H9 (cell line): Measurements from ENCODE around the gene LRRC8B. TPM values are rescaled to one million over a fixed set of nuclear protein-coding genes. Genes with fewer than 3 reads are reported as not detected.

Experiments
- DNase-seq: peaks from one replicate; pipeline ENCODE4 v3.0.0-alpha.2; 2017
- H2AFZ ChIP-seq: one replicate; pipeline ENCODE4 v1.6.1; 2013; ENCODE audit warnings: mild to moderate bottlenecking, low read length, control low read depth, moderate library complexity
- H2AK5ac ChIP-seq: 2 replicates; pipeline ENCODE4 v1.6.1; 2013; ENCODE audit warnings: low read length, control low read depth, mixed read lengths; ENCODE audit not compliant: insufficient read length
- H2BK120ac ChIP-seq: one replicate; pipeline ENCODE4 v1.6.1; 2013; ENCODE audit warnings: low read depth, mild to moderate bottlenecking, low read length, control low read depth, inconsistent platforms; ENCODE audit not compliant: poor library complexity, severe bottlenecking
- H2BK12ac ChIP-seq: 2 replicates; pipeline ENCODE4 v1.6.1; 2013; ENCODE audit warnings: low read length, control low read depth, mixed read lengths, low read depth; ENCODE audit not compliant: insufficient read length
- H2BK15ac ChIP-seq: 2 replicates; pipeline ENCODE4 v1.6.1; 2013; ENCODE audit warnings: low read depth, low read length, control low read depth
- H2BK20ac ChIP-seq: one replicate; pipeline ENCODE4 v1.6.1; 2013; ENCODE audit warnings: low read depth, mild to moderate bottlenecking, low read length, control low read depth, inconsistent platforms; ENCODE audit not compliant: poor library complexity, severe bottlenecking
- H2BK5ac ChIP-seq: 2 replicates; pipeline ENCODE4 v1.6.1; 2013; ENCODE audit warnings: low read length, control low read depth, mixed read lengths; ENCODE audit not compliant: insufficient read length
- H3K14ac ChIP-seq: 2 replicates; pipeline ENCODE4 v1.6.1; 2013; ENCODE audit warnings: low read length, control low read depth; ENCODE audit not compliant: insufficient read depth
- H3K18ac ChIP-seq: 2 replicates; pipeline ENCODE4 v1.6.1; 2013; ENCODE audit warnings: low read depth, mild to moderate bottlenecking, mixed read lengths, low read length, control low read depth; ENCODE audit not compliant: insufficient read length
- H3K23ac ChIP-seq: 2 replicates; pipeline ENCODE4 v1.6.1; 2013; ENCODE audit warnings: low read length, control low read depth, mixed read lengths, low read depth; ENCODE audit not compliant: insufficient read length
- H3K23me2 ChIP-seq: 2 replicates; pipeline ENCODE4 v1.6.1; 2013; ENCODE audit warnings: low read depth, mild to moderate bottlenecking, mixed read lengths, low read length, control low read depth; ENCODE audit not compliant: insufficient read length, poor library complexity, severe bottlenecking
- H3K27ac ChIP-seq: 2 replicates; pipeline ENCODE4 v1.5.1; 2013; ENCODE audit warnings: low read length, control low read depth, mixed read lengths, low read depth; ENCODE audit not compliant: insufficient read length
- H3K27me3 ChIP-seq: 2 replicates; pipeline ENCODE4 v1.6.1; 2013; ENCODE audit warnings: low read length, control low read depth, inconsistent platforms; ENCODE audit not compliant: insufficient read depth
- H3K4ac ChIP-seq: 2 replicates; pipeline ENCODE4 v1.6.1; 2013; ENCODE audit warnings: low read depth, mild to moderate bottlenecking, control low read depth, inconsistent platforms, low read length, moderate library complexity
- H3K4me1 ChIP-seq: 2 replicates; pipeline ENCODE4 v1.6.1; 2013; ENCODE audit warnings: low read length, control low read depth, inconsistent platforms; ENCODE audit not compliant: insufficient read depth
- H3K4me2 ChIP-seq: 2 replicates; pipeline ENCODE4 v1.6.1; 2013; ENCODE audit warnings: low read length, control low read depth, mixed read lengths; ENCODE audit not compliant: insufficient read length, insufficient read depth
- H3K56ac ChIP-seq: 2 replicates; pipeline ENCODE4 v1.6.1; 2013; ENCODE audit warnings: low read depth, mild to moderate bottlenecking, mixed read lengths, low read length, control low read depth; ENCODE audit not compliant: insufficient read length
- H3K79me1 ChIP-seq: 2 replicates; pipeline ENCODE4 v1.6.1; 2013; ENCODE audit warnings: low read depth, mild to moderate bottlenecking, moderate library complexity, low read length, control low read depth, inconsistent platforms; ENCODE audit not compliant: insufficient read depth, poor library complexity, severe bottlenecking
- H3K79me2 ChIP-seq: 2 replicates; pipeline ENCODE4 v1.6.1; 2013; ENCODE audit warnings: low read length, control low read depth, inconsistent platforms; ENCODE audit not compliant: insufficient read depth
- H3K9ac ChIP-seq: 2 replicates; pipeline ENCODE4 v1.6.1; 2013; ENCODE audit warnings: low read length, control low read depth, mixed read lengths; ENCODE audit not compliant: insufficient read length; ENCODE audit errors: extremely low read depth
- H3K9me3 ChIP-seq: one replicate; pipeline ENCODE4 v1.6.1; 2013; ENCODE audit warnings: low read depth, low read length, inconsistent platforms; ENCODE audit not compliant: control insufficient read depth
- H3T11ph ChIP-seq: one replicate; pipeline ENCODE4 v1.6.1; 2013; ENCODE audit warnings: mild to moderate bottlenecking, low read length, control low read depth, inconsistent platforms
- H4K20me1 ChIP-seq: one replicate; pipeline ENCODE4 v1.6.1; 2013; ENCODE audit not compliant: control insufficient read depth, insufficient read length, insufficient read depth
- H4K5ac ChIP-seq: 2 replicates; pipeline ENCODE4 v1.6.1; 2013; ENCODE audit warnings: low read depth, mild to moderate bottlenecking, mixed read lengths, low read length, control low read depth; ENCODE audit not compliant: insufficient read length
- H4K8ac ChIP-seq: replicated peaks from 2 replicates; pipeline ENCODE4 v1.6.1; 2013; ENCODE audit warnings: low read length, control low read depth, mixed read lengths, low read depth; ENCODE audit not compliant: insufficient read length
- H4K91ac ChIP-seq: 2 replicates; pipeline ENCODE4 v1.6.1; 2013; ENCODE audit warnings: low read depth, mild to moderate bottlenecking, moderate library complexity, mixed read lengths, low read length, control low read depth; ENCODE audit not compliant: insufficient read length
- H3K27ac Mint-ChIP-seq, 3 experiments: 2 replicates in 2 of 3; 3 replicates in 1 of 3; pipeline ENCODE4 v1.8.0; 2020 to 2021; ENCODE audit warnings: mixed read lengths in 3 of 3, mild to moderate bottlenecking in 1 of 3, moderate library complexity in 1 of 3
- H3K27me3 Mint-ChIP-seq: 2 replicates; pipeline ENCODE4 v1.8.0; 2021; ENCODE audit warnings: low read depth, mild to moderate bottlenecking, moderate library complexity, mixed read lengths
- H3K36me3 Mint-ChIP-seq, 3 experiments: 2 replicates in 2 of 3; 3 replicates in 1 of 3; pipeline ENCODE4 v1.8.0; 2020 to 2021; ENCODE audit warnings: low read depth in 3 of 3, mixed read lengths in 3 of 3; ENCODE audit not compliant: insufficient read depth in 1 of 3
- H3K4me1 Mint-ChIP-seq, 2 experiments: 2 replicates each; pipeline ENCODE4 v1.8.0; 2020; ENCODE audit warnings: mixed read lengths in 2 of 2
- H3K4me3 Mint-ChIP-seq, 2 experiments: 2 replicates in 1 of 2; 3 replicates in 1 of 2; pipeline ENCODE4 v1.8.0; 2020 to 2021; ENCODE audit warnings: mild to moderate bottlenecking in 2 of 2, mixed read lengths in 2 of 2, moderate library complexity in 1 of 2
- H3K9me3 Mint-ChIP-seq, 2 experiments: 2 replicates in 1 of 2; 3 replicates in 1 of 2; pipeline ENCODE4 v1.8.0; 2020; ENCODE audit warnings: mild to moderate bottlenecking in 2 of 2, mixed read lengths in 2 of 2, moderate library complexity in 1 of 2
- CTCF ChIP-seq: fragments of 200-600 bp; sonication (generic); conservative IDR thresholded peaks from 3 replicates; pipeline ENCODE4 v1.8.0; 2021; ENCODE audit warnings: antibody characterized with exemption, mild to moderate bottlenecking
- WGBS: extraction: QIAGEN DNeasy Blood & Tissue Kit; methylation state at CpG from one replicate; pipeline ENCODE4 v1.1.7; 2013; ENCODE audit warnings: missing lambda C conversion rate, low lambda C conversion rate, mixed read lengths; ENCODE audit not compliant: insufficient read length; ENCODE audit errors: extremely low coverage; 5-methylcytosine and 5-hydroxymethylcytosine counted together
- total RNA-seq: library from RNA; stranded (reverse); gene quantifications from 2 replicates; pipeline ENCODE4 v1.2.1, GENCODE V29; 2021

LRRC8B gene
- total RNA-seq, 1 experiment from 2014 or later: 33.2 TPM

DNA sequence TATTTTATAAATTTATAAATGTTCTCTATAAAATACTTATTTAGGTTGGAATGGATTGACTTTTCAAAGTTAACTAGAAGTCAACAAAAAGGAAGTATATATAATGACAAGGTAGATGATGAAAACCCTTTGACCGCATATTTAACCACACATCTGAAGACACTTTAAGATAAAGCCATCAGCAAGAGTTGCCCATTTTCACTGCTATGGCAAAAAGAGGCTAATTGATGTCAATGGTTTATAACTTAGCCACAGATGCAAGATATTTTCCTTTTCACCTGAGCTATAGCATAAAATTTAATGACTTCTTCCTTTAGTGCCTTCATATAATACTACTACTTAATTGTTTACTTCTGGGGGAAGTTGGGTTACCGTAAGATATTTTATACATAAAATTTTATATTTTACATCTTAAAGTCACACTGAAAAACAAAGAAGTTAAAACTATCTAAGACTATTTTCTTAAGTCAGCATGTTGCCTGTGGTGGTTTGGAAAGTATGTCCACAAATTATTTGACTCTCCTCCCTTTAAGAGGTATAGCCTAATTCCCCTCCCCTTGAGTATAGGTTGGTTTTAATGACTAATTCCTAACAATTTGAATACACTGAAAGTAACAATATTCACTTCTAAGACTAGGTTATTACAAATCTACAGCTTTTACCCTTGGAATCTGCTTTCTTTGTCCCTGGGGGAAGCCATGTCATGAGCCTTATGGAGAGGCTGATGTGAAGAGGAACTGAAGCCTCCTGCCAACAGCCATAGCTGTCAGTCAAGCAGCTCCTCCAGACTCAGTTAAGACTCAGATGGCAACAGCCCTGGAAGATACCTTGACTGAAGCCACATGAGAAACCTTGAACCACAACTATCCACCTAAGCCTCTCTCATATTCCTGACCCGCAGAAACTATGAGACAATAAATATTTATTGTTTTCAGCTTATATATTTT, 40.3 kb upstream of the LRRC8B start:
- no peaks in the 10 kb centered on the region for H3K9me3 ChIP-seq
- H2BK15ac ChIP-seq: no peak overlapping the region
- no peak for DNase-seq
- no peaks in the 10 kb centered on the region for H3K79me2 ChIP-seq
- TF ChIP-seq CTCF: no peak
- no peak overlapping the region for H3K18ac ChIP-seq
- H3K4me1 ChIP-seq: no peaks in the 10 kb centered on the region
- no CpG with 5 or more reads among the region's 3 CpGs for WGBS
- no peak overlapping the region for H3K27ac ChIP-seq
- no peak overlapping the region for H3K14ac ChIP-seq
- H3K27me3 ChIP-seq: no peaks in the 10 kb centered on the region
- no peak overlapping the region for H3K4me3 Mint-ChIP-seq
- no peaks in the 10 kb centered on the region; the same call in 1 of the 2 replicates for H3K27me3 Mint-ChIP-seq
- no peaks in the 10 kb centered on the region for H4K20me1 ChIP-seq
- no peak overlapping the region for H3K9ac ChIP-seq
- H2BK20ac ChIP-seq: no peak overlapping the region
- H3K27ac Mint-ChIP-seq: no peak overlapping the region
- H3K4ac ChIP-seq: no peak overlapping the region
- H3K9me3 Mint-ChIP-seq: peaks cover 21 to 24% of the 10 kb centered on the region in 2 experiments
- no peak overlapping the region for H2AK5ac ChIP-seq
- H3K36me3 Mint-ChIP-seq: peaks cover 8 to 21% (median 17%) of the 10 kb centered on the region in 3 experiments
- no peaks in the 10 kb centered on the region; a peak in 1 of 4 replicates for H3K4me1 Mint-ChIP-seq
- no peak overlapping the region for H2BK5ac ChIP-seq
- H3K23ac ChIP-seq: no peak overlapping the region
- H2BK120ac ChIP-seq: no peak overlapping the region
- no peak overlapping the region for H3K4me2 ChIP-seq
- no peak overlapping the region for H2AFZ ChIP-seq
- no peak overlapping the region for H2BK12ac ChIP-seq
- H3K79me1 ChIP-seq: no peaks in the 10 kb centered on the region
- no peak overlapping the region for H3T11ph ChIP-seq
- H3K56ac ChIP-seq: no peak overlapping the region
- H4K91ac ChIP-seq: no peak overlapping the region
- H4K8ac ChIP-seq: no peak overlapping the region
- H3K23me2 ChIP-seq: no peaks in the 10 kb centered on the region
- no peak overlapping the region for H4K5ac ChIP-seq
